Psoas muscle (tissue), 8 donors: ENCODE data around the gene COIL. TPM values are rescaled to one million over a fixed set of nuclear protein-coding genes. Genes with fewer than 3 reads are reported as not detected.

Experiments
- ATAC-seq, 4 donors: fragments of 200-7000 bp; cut with Tn5 transposase; one replicate each; pipeline ENCODE4 v1.9.1; 2020; ENCODE audit warnings: moderate library complexity in 3 of 4, mild to moderate bottlenecking in 2 of 4
- DNase-seq, 2 donors: peaks; one replicate each; pipeline ENCODE4 v3.0.0-alpha.2; 2020
- H3K27ac ChIP-seq: fragments of 200-600 bp; one replicate; pipeline ENCODE4 v1.8.0; 2022
- H3K27me3 ChIP-seq, 3 donors: fragments of 200-600 bp in 1 of 3; one replicate each; pipeline versions ENCODE4 v1.6.1 to v1.8.0; 2013 to 2022; ENCODE audit warnings: low read length in 2 of 3, mild to moderate bottlenecking in 2 of 3, moderate library complexity in 1 of 3; ENCODE audit not compliant: insufficient read depth in 3 of 3
- H3K36me3 ChIP-seq, 2 donors: fragments of 200-600 bp in 1 of 2; one replicate each; pipeline versions ENCODE4 v1.6.1 to v1.8.0; 2013 to 2022; ENCODE audit warnings: low read depth in 1 of 2, mild to moderate bottlenecking in 1 of 2, moderate library complexity in 1 of 2; ENCODE audit not compliant: insufficient read depth in 1 of 2
- H3K4me1 ChIP-seq: fragments of 200-600 bp; one replicate; pipeline ENCODE4 v1.8.0; 2022
- H3K4me3 ChIP-seq: fragments of 200-600 bp; one replicate; pipeline ENCODE4 v1.8.0; 2022; ENCODE audit warnings: mild to moderate bottlenecking
- H3K9me3 ChIP-seq: fragments of 200-600 bp; one replicate; pipeline ENCODE4 v1.8.0; 2022
- CTCF ChIP-seq: fragments of 200-600 bp; IDR thresholded peaks from one replicate; pipeline ENCODE4 v1.8.0; 2022; ENCODE audit warnings: antibody characterized with exemption
- WGBS, 3 donors: extraction: QIAGEN DNeasy Blood & Tissue Kit; methylation state at CpG; one replicate each; pipeline versions ENCODE4 v1.1.6 to v1.1.7; 2013; 5-methylcytosine and 5-hydroxymethylcytosine counted together
- intact Hi-C, 2 donors: fragments of 100-400 bp; cut with DNase I; formaldehyde crosslinking; loops; one replicate each; pipeline versions ENCODE4 v1.11.0 to v1.14.2; 2022
- polyA plus RNA-seq, 3 donors: library from polyadenylated mRNA; stranded (reverse); fragments of 200-250 nt; gene quantifications; one replicate each; pipeline ENCODE4 v1.2.3, GENCODE V29; 2013
- total RNA-seq, 4 donors: library from RNA; stranded (reverse); fragmentation: NEBNext Ultra II Directional in 2 of 4; extraction: Animal tissue kit (Norgen Biotek cat#: 25700) in 2 of 4; gene quantifications; one replicate each; pipeline versions ENCODE4 v1.2.1 to v1.2.4, GENCODE V29; 2021 to 2023
- donor health status: healthy with polysubstance abuse.
- donor health status: DM: no; HTN: no; CAD: no; lungs with moderate emphysema.
- donor health status: Bipolar disorder and iron deficiency.
- donor health status: healthy.
- donor health status: DM: yes; HTN: yes; CAD: no.
- donor health status: DM: no; HTN: no; CAD: no.
- donor health status: DM: no; HTN: no; CAD: no.
- donor health status: DM: yes; HTN: yes; CAD: no.

Gene COIL
- total and polyA plus RNA-seq, 7 donors: 6.6 to 12.3 (median 9.2) TPM

- Histone ChIP-seq H3K27me3 (no peaks in the 10 kb centered on the region), H3K27ac (no peak overlapping the region), H3K4me1 (no peaks in the 10 kb centered on the region), H3K4me3 (no peak overlapping the region), H3K9me3 (no peaks in the 10 kb centered on the region), H3K36me3 (peaks cover 15 to 89% of the 10 kb centered on the region in 2 donors)
- DNase-seq (no peak), ATAC-seq (no peak)
- no peak for TF ChIP-seq CTCF
- intact Hi-C loops: loop anchor here in 1 of 2 donors (5.0 kb wide), 1 partner anchor 44 kb away; no protein-coding TSS in a partner anchor
- 63 to 69% (median 65%) methylated on average over 7 of the region's 7 CpGs for WGBS, 3 donors
Observed at GRCh38 chr17:56893503-56893902, 67.3 kb downstream of the COIL start.

- peaks cover 9% of the 10 kb centered on the region for H3K9me3 ChIP-seq
- ATAC-seq: no peak
- H3K27me3 ChIP-seq: no peaks in the 10 kb centered on the region
- intact Hi-C loops: loop anchor here in 1 of 2 donors (5.0 kb wide), 1 partner anchor 45 kb away; no protein-coding TSS in a partner anchor
- DNase-seq: no peak
- H3K36me3 ChIP-seq: peaks cover 13 to 86% of the 10 kb centered on the region in 2 donors
- no peaks in the 10 kb centered on the region for H3K4me1 ChIP-seq
- H3K27ac ChIP-seq: no peak overlapping the region
- WGBS, 3 donors: 97 to 100% (median 97%) methylated on average over 1 of the region's 1 CpG
- H3K4me3 ChIP-seq: no peak overlapping the region
- TF ChIP-seq CTCF: no peak
Observed at GRCh38 chr17:56892333-56892732, 68.5 kb downstream of the COIL start.

- TF ChIP-seq CTCF: peak; percentile 43
- H3K36me3 ChIP-seq: peaks cover 13 to 87% of the 10 kb centered on the region in 2 donors
- H3K27ac ChIP-seq: no peak overlapping the region
- DNase-seq: peak; percentile 37 to 64
- intact Hi-C loops: loop anchor here in 1 of 2 donors (5.0 kb wide), 1 partner anchor 46 kb away; no protein-coding TSS in a partner anchor
- peaks cover 9% of the 10 kb centered on the region for H3K9me3 ChIP-seq
- 74 to 83% (median 75%) methylated on average over 16 of the region's 16 CpGs for WGBS, 3 donors
- no peaks in the 10 kb centered on the region for H3K4me1 ChIP-seq
- H3K27me3 ChIP-seq: no peaks in the 10 kb centered on the region
- no peak overlapping the region for H3K4me3 ChIP-seq
- peak in 2 of 4 donors; percentile 46 to 51 for ATAC-seq
Observed at GRCh38 chr17:56891751-56892150, 69.1 kb downstream of the COIL start.

- Histone ChIP-seq H3K36me3 (peaks cover 13 to 89% of the 10 kb centered on the region in 2 donors), H3K4me3 (no peak overlapping the region), H3K27me3 (no peaks in the 10 kb centered on the region), H3K27ac (no peak overlapping the region), H3K9me3 (peaks cover 9% of the 10 kb centered on the region), H3K4me1 (no peaks in the 10 kb centered on the region)
- 81 to 91% (median 86%) methylated on average over 7 of the region's 7 CpGs for WGBS, 3 donors
- no peak for DNase-seq
- no peak for ATAC-seq
- TF ChIP-seq CTCF: no peak
- intact Hi-C loops: loop anchor here in 1 of 2 donors (5.0 kb wide), 1 partner anchor 46 kb away; no protein-coding TSS in a partner anchor
Observed at GRCh38 chr17:56890906-56891674, 69.8 kb downstream of the COIL start.
